ENCODE data around the gene SNAPC4.
"Not testable (repeated sequence)": the region's sequence is repeated elsewhere in the genome, so short reads cannot be mapped to it uniquely, and the experiment has no call there.

The SNAPC4 gene

DNA sequence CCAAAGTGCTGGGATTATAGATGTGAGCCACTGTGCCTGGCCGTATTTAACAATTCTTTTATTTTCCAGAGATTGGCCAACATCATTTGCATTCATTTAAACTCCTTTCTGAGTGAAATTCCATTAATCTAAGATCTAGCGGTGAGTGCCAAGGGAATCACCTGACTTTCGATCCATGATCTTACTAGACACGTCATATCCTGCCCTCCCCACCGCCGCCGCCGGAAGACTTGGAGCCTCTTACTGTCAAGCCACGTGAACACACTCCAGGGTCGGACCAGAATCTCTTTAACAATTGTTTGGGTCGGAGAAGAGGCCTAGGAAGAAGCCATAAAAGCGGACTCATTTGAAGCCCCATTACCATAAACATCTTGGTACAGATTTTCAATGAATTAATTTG, 26.8 kb upstream of the SNAPC4 start:
- Histone ChIP-seq H2AFZ (ENCODE audit: low read depth) (no peak overlapping the region), H3K36me3 (ENCODE audit: insufficient read depth) (0 out of 2 replicates have a peak, but pooled peaks cover 4% of the 10 kb centered on the region), H3K4me3 (IDR thresholded peaks at IDR 0.05; ENCODE audit: insufficient read depth, low read depth, low read length) (no peak overlapping the region), H3K4me1 (ENCODE audit: low read depth, poor library complexity, severe bottlenecking) (no peaks in the 10 kb centered on the region), H3K4me2 (no peak overlapping the region), H3K27ac (no peak overlapping the region), H3K27me3 (ENCODE audit: insufficient read depth, low read depth) (no peaks in the 10 kb centered on the region), H4K20me1 (ENCODE audit: insufficient read depth) (no peaks in the 10 kb centered on the region), H3K79me2 (ENCODE audit: insufficient read depth, low read depth) (no peaks in the 10 kb centered on the region), H3K9ac (no peak overlapping the region)
- TF ChIP-seq, protein P1, sequence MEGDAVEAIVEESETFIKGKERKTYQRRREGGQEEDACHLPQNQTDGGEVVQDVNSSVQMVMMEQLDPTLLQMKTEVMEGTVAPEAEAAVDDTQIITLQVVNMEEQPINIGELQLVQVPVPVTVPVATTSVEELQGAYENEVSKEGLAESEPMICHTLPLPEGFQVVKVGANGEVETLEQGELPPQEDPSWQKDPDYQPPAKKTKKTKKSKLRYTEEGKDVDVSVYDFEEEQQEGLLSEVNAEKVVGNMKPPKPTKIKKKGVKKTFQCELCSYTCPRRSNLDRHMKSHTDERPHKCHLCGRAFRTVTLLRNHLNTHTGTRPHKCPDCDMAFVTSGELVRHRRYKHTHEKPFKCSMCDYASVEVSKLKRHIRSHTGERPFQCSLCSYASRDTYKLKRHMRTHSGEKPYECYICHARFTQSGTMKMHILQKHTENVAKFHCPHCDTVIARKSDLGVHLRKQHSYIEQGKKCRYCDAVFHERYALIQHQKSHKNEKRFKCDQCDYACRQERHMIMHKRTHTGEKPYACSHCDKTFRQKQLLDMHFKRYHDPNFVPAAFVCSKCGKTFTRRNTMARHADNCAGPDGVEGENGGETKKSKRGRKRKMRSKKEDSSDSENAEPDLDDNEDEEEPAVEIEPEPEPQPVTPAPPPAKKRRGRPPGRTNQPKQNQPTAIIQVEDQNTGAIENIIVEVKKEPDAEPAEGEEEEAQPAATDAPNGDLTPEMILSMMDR (conservative IDR thresholded peaks at IDR 0.05; ENCODE audit: low read depth, low read length), result no peak

DNA sequence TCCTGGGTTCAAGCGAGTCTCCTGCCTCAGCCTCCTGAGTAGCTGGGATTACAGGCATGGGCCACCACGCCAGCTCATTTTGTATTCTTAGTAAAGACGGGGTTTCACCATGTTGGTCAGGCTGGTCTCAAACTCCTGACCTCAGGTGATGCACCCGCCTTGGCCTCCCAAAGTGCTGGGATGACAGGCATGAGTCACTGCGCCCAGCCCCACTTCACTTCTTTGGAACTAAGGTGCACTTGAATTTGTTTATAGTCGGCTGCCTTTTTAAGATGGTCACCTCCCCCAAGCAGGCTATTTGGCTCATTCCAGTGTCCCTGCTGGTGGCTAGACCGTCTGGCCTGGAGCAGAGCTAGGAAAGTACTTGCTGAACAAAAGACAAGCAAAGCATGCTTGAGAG, 25.4 kb upstream of the SNAPC4 start:
- H3K27ac ChIP-seq; H3K4me1 ChIP-seq (ENCODE audit: low read depth, poor library complexity, severe bottlenecking); H4K20me1 ChIP-seq (ENCODE audit: insufficient read depth); H3K9ac ChIP-seq; H3K4me3 ChIP-seq (IDR thresholded peaks at IDR 0.05; ENCODE audit: insufficient read depth, low read depth, low read length); H3K27me3 ChIP-seq (ENCODE audit: insufficient read depth, low read depth); H3K4me2 ChIP-seq; H3K36me3 ChIP-seq (ENCODE audit: insufficient read depth); H2AFZ ChIP-seq (ENCODE audit: low read depth); H3K79me2 ChIP-seq (ENCODE audit: insufficient read depth, low read depth): not testable (repeated sequence)

DNA sequence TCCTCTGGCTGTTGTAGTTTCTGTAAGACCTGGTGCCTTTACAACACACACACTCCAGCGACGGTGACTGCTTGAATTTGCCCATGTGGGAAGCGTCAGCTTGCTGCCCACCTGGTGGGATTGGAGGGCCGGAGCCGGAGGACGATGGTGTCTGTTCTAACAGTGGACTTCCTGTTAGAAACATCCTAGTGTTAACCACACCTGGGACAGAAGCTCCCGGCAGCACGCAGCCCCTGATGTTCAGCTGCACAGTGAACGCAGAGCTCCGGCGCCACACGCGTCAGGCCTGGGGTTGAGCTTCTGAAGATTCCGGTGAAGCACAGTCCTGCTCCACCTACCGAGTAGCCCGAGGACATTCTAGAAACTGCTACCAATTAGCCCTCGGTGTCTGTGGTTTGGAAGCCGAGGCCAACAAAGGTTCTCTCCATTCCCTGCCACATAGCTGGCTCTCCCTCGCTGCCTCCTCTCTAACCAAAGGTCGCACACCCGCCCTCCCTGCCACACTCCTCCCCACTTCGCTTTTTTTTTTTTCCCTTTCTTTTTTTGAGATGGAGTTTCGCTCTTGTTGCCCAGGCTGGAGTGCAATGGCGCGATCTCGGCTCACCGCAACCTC, 24.9 kb upstream of the SNAPC4 start:
- no peaks in the 10 kb centered on the region for H3K4me1 ChIP-seq (ENCODE audit: low read depth, poor library complexity, severe bottlenecking)
- no peak overlapping the region for H3K4me3 ChIP-seq (IDR thresholded peaks at IDR 0.05; ENCODE audit: insufficient read depth, low read depth, low read length)
- no peak overlapping the region for H3K4me2 ChIP-seq
- no peak overlapping the region for H3K9ac ChIP-seq
- TF ChIP-seq, protein P1 (conservative IDR thresholded peaks at IDR 0.05; ENCODE audit: low read depth, low read length), result no peak
- no peaks in the 10 kb centered on the region for H3K79me2 ChIP-seq (ENCODE audit: insufficient read depth, low read depth)
- no peaks in the 10 kb centered on the region for H4K20me1 ChIP-seq (ENCODE audit: insufficient read depth)
- H3K36me3 ChIP-seq (ENCODE audit: insufficient read depth), result 0 out of 2 replicates have a peak, but pooled peaks cover 4% of the 10 kb centered on the region
- no peaks in the 10 kb centered on the region for H3K27me3 ChIP-seq (ENCODE audit: insufficient read depth, low read depth)
- no peak overlapping the region for H3K27ac ChIP-seq
- H2AFZ ChIP-seq (ENCODE audit: low read depth), result no peak overlapping the region

DNA sequence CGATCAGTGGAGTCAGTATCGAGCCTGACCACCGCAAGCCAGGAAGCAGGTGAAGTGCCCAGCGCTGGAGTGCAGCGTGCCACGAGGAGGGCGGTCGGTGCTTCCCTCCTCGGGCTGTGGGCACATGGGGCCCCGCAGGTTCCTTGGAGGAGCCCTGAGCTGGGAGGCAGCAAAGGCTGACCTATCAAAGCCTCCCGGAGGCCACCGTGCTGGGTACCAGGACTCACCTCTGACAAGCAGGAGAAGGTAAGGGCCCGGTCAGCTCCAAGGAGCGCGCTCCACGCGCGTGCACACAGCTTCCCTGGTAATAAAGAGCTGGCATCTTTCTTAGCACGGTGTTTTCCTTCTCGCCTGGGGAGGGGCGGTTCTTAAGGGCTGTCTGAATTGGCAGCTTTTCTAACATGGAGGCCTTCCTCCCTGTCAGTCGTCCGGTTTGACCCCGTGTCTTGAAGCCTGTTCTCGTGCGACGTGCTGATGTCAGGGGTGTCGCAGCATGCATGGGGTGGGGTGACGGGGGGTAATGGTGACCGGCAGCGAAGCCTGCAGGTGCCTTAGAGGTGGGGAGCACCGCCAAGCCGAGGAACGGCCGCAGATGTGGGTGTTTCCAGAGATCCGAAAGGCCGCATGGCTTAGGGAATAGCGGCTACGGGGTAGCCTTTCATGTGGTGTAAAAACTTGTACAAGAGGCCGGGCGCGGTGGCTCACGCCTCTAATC, 23.6 kb upstream of the SNAPC4 start:
- Histone ChIP-seq H3K9ac (no peak overlapping the region), H3K79me2 (ENCODE audit: insufficient read depth, low read depth) (no peaks in the 10 kb centered on the region), H3K4me2 (no peak overlapping the region), H3K27me3 (ENCODE audit: insufficient read depth, low read depth) (no peaks in the 10 kb centered on the region), H4K20me1 (ENCODE audit: insufficient read depth) (no peaks in the 10 kb centered on the region), H3K27ac (no peak overlapping the region), H2AFZ (ENCODE audit: low read depth) (no peak overlapping the region), H3K36me3 (ENCODE audit: insufficient read depth) (0 out of 2 replicates have a peak, but pooled peaks cover 4% of the 10 kb centered on the region), H3K4me3 (IDR thresholded peaks at IDR 0.05; ENCODE audit: insufficient read depth, low read depth, low read length) (no peak overlapping the region), H3K4me1 (ENCODE audit: low read depth, poor library complexity, severe bottlenecking) (no peaks in the 10 kb centered on the region)
- TF ChIP-seq, protein P1 (conservative IDR thresholded peaks at IDR 0.05; ENCODE audit: low read depth, low read length), result no peak

DNA sequence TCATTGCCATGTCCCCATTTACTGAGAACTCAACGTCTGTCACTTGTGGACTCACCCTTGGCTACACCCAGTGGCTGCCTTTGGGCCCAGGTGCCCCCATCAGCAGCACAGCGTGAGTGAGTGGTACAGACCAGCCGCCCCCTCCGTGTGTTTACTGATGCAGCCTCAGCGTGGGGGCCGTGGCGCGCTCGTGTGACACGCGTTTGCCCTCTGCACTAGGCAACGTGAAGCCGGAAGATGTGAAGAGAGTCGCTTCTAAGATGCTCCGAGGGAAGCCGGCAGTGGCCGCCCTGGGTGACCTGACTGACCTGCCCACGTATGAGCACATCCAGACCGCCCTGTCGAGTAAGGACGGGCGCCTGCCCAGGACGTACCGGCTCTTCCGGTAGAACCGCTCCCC, 22.9 kb upstream of the SNAPC4 start:
- Histone ChIP-seq H4K20me1 (ENCODE audit: insufficient read depth) (no peaks in the 10 kb centered on the region), H2AFZ (ENCODE audit: low read depth) (no peak overlapping the region)
- TF ChIP-seq, protein P1 (conservative IDR thresholded peaks at IDR 0.05; ENCODE audit: low read depth, low read length), result no peak

More for the DNA sequence above, 22.9 kb upstream of the SNAPC4 start:
- no peak overlapping the region for H3K27ac ChIP-seq
- H3K4me3 ChIP-seq (IDR thresholded peaks at IDR 0.05; ENCODE audit: insufficient read depth, low read depth, low read length), result no peak overlapping the region
- no peaks in the 10 kb centered on the region for H3K4me1 ChIP-seq (ENCODE audit: low read depth, poor library complexity, severe bottlenecking)
- no peak overlapping the region for H3K9ac ChIP-seq
- no peaks in the 10 kb centered on the region for H3K79me2 ChIP-seq (ENCODE audit: insufficient read depth, low read depth)
- H3K4me2 ChIP-seq, result no peak overlapping the region
- 0 out of 2 replicates have a peak, but pooled peaks cover 4% of the 10 kb centered on the region for H3K36me3 ChIP-seq (ENCODE audit: insufficient read depth)
- H3K27me3 ChIP-seq (ENCODE audit: insufficient read depth, low read depth), result no peaks in the 10 kb centered on the region

Data from KMS-11 (cell line).